ENCODE data around the gene FOXN4. TPM values are rescaled to one million over a fixed set of nuclear protein-coding genes. Genes with fewer than 3 reads are reported as not detected.

Gene FOXN4
- total and polyA plus RNA-seq, 8 donors = 0.12 TPM; not detected in 7

GRCh38 chr12:109232731-109233130, 76.4 kb downstream of the FOXN4 start:
- no peak for DNase-seq
- intact Hi-C loops (cut with DNase I) = no loop called here
- H3K27me3 ChIP-seq = no peaks in the 10 kb centered on the region
- FAIRE-seq = no peak
- TF ChIP-seq, protein P1, sequence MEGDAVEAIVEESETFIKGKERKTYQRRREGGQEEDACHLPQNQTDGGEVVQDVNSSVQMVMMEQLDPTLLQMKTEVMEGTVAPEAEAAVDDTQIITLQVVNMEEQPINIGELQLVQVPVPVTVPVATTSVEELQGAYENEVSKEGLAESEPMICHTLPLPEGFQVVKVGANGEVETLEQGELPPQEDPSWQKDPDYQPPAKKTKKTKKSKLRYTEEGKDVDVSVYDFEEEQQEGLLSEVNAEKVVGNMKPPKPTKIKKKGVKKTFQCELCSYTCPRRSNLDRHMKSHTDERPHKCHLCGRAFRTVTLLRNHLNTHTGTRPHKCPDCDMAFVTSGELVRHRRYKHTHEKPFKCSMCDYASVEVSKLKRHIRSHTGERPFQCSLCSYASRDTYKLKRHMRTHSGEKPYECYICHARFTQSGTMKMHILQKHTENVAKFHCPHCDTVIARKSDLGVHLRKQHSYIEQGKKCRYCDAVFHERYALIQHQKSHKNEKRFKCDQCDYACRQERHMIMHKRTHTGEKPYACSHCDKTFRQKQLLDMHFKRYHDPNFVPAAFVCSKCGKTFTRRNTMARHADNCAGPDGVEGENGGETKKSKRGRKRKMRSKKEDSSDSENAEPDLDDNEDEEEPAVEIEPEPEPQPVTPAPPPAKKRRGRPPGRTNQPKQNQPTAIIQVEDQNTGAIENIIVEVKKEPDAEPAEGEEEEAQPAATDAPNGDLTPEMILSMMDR (IDR thresholded peaks at IDR 0.05) = no peak
- no peaks in the 10 kb centered on the region for H3K9me3 ChIP-seq
- WGBS, 2 donors = 93 to 96% methylated on average over 7 of the region's 7 CpGs
- no peak overlapping the region for H3K27ac ChIP-seq
- H3K4me3 ChIP-seq = no peak overlapping the region
- no peak for ATAC-seq
- H3K36me3 ChIP-seq = peaks cover 0 to 93% (median 13%) of the 10 kb centered on the region in 3 donors
- no peaks in the 10 kb centered on the region for H3K4me1 ChIP-seq

DNA sequence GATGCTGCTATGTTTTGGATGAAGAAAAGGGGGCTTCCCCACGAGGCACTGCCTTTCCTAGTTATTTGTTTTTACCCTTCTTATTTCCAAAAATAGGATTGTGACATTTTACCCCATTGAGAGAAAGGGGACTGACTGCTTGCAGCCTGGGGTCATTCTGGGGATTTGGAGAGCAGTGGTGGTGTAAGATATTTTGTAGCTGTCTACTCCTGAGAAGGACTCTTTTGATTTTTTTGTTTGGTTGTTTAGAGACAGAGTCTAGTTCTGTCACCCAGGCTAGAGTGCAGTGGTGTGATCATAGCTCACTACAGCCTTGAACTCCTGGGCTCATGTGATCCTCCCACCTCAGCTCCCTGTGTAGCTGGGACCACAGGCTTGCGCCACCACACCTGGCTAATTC, 78.9 kb downstream of the FOXN4 start:
- Histone ChIP-seq H3K9me3 (no peaks in the 10 kb centered on the region), H3K27me3 (no peaks in the 10 kb centered on the region), H3K27ac (no peak overlapping the region), H3K4me3 (no peak overlapping the region), H3K4me1 (no peaks in the 10 kb centered on the region), H3K36me3 (peaks cover 0 to 79% (median 4%) of the 10 kb centered on the region in 3 donors)
- intact Hi-C loops (cut with DNase I) = no loop called here
- TF ChIP-seq, protein P1 (IDR thresholded peaks at IDR 0.05) = no peak
- DNase-seq (no peak), FAIRE-seq (no peak), ATAC-seq (no peak)
- WGBS, 2 donors = 79% methylated on average over 2 of the region's 2 CpGs

DNA sequence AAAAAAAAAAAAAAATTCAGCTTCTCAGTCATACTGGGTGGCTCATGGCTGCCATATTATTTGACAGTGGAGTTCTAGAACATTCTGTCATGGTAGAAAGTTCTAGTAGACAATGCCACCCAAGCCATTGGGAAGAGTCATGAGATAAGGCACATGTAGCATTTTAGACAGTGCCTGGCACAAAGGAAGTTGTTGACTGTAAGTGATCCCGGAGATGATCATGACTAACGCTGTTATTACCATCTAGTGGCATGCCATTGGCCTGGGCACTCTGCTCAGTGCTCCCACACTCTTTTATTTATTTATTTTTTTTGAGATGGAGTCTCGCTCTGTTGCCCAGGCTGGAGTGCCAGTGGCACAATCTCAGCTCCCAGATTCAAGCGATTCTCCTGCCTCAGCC, 80.4 kb downstream of the FOXN4 start:
- Histone ChIP-seq H3K27ac (no peak overlapping the region), H3K36me3 (peaks cover 0 to 78% (median 8%) of the 10 kb centered on the region in 3 donors), H3K4me3 (no peak overlapping the region), H3K9me3 (no peaks in the 10 kb centered on the region), H3K27me3 (no peaks in the 10 kb centered on the region), H3K4me1 (no peaks in the 10 kb centered on the region)
- ATAC-seq = no peak
- intact Hi-C loops (cut with DNase I) = no loop called here
- FAIRE-seq = no peak
- TF ChIP-seq, protein P1 (IDR thresholded peaks at IDR 0.05) = no peak
- DNase-seq = no peak
- 96 to 97% methylated on average over 4 of the region's 4 CpGs for WGBS, 2 donors

Other genes with a start within 250 kb of the FOXN4 start
- gene ALKBH2, start 215.8 kb downstream of the FOXN4 start, total RNA-seq = 10 to 100 TPM in 2 of 6 donors, 1 to 10 TPM in 4; 4.3 to 12.2 (median 6.5) TPM
- 10 to 100 TPM; 19.8 to 22.9 TPM for gene ALKBH2, start 215.8 kb downstream of the FOXN4 start, polyA plus RNA-seq
- 10 to 100 TPM in 2 of 6 donors, 1 to 10 TPM in 4; 5.1 to 15.8 (median 8.3) TPM for gene UNG, start 211.7 kb downstream of the FOXN4 start, total RNA-seq
- gene UNG, start 211.7 kb downstream of the FOXN4 start, polyA plus RNA-seq = 1 to 10 TPM; 7.1 to 9.5 TPM
- gene ACACB, start 192.7 kb downstream of the FOXN4 start, total RNA-seq = 10 to 100 TPM; 23.4 to 42.1 (median 31.6) TPM
- gene ACACB, start 192.7 kb downstream of the FOXN4 start, polyA plus RNA-seq = 10 to 100 TPM; 23.7 to 58.9 TPM
- not detected for gene MYO1H, start 38.6 kb upstream of the FOXN4 start, total RNA-seq
- under 1 TPM in 1 of 2 donors, not detected in 1; 0.07 TPM for gene MYO1H, start 38.6 kb upstream of the FOXN4 start, polyA plus RNA-seq
- 10 to 100 TPM in 4 of 6 donors, 1 to 10 TPM in 2; 6.7 to 16.7 (median 10.7) TPM for gene KCTD10, start 168.0 kb upstream of the FOXN4 start, total RNA-seq
- gene KCTD10, start 168.0 kb upstream of the FOXN4 start, polyA plus RNA-seq = 10 to 100 TPM in 1 of 2 donors, 1 to 10 TPM in 1; 9.6 to 12.5 TPM
- gene UBE3B, start 168.3 kb upstream of the FOXN4 start, total RNA-seq = 10 to 100 TPM; 10.9 to 25.6 (median 15.1) TPM
- gene UBE3B, start 168.3 kb upstream of the FOXN4 start, polyA plus RNA-seq = 10 to 100 TPM in 1 of 2 donors, 1 to 10 TPM in 1; 9.8 to 12.6 TPM